ENCODE data around the gene MTHFD1L. TPM values are rescaled to one million over a fixed set of nuclear protein-coding genes. Genes with fewer than 3 reads are reported as not detected.

Gene MTHFD1L
- total and polyA plus RNA-seq, 2 donors (not counting 3 experiments of a cell fraction or from before 2014, with no cell fraction given), result 40.2 to 120 TPM

DNA sequence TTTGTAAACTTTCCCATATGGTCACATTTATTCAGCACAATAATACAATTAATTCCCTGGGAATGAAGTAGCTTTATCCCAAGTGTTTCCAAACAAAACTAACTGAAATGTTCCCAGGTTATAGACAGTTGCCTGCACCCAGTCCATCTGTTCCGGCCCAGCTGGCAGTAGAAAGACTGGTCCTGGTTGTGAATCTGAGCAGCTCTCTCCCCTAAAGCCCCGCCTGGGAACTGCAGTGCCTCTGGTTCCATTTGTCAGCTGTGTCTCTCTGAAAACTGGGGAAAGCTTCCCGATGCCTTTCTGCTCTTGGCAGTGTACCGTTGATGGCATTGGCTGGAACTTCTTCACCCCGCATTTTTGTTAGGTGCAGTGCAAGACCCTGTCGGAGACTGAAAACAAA, 8.7 kb downstream of the MTHFD1L start:
- H3K9me1 ChIP-seq (replicated peaks; ENCODE audit: control insufficient read depth, extremely low read depth, insufficient read depth, low read length), result no peaks in the 10 kb centered on the region
- no peaks in the 10 kb centered on the region for H3K9me3 ChIP-seq (replicated peaks; ENCODE audit: control insufficient read depth, insufficient read depth, low read length)
- TF ChIP-seq GATA2 (IDR thresholded peaks at IDR 0.05; ENCODE audit: insufficient read depth, insufficient read length, low read depth, low read length) (no peak), POLR2A (IDR thresholded peaks at IDR 0.05; ENCODE audit: low read depth, low read length) (no peak), JUN (IDR thresholded peaks at IDR 0.05; ENCODE audit: borderline replicate concordance, insufficient read depth, insufficient read length, low read depth) (no peak), EZH2 (IDR thresholded peaks at IDR 0.05; ENCODE audit: borderline replicate concordance, low read depth, low read length, severe bottlenecking) (no peak), MYC (IDR thresholded peaks at IDR 0.05; ENCODE audit: low read depth, low read length) (no peak), FOS (IDR thresholded peaks at IDR 0.05; ENCODE audit: borderline replicate concordance, insufficient read depth, low read length) (no peak), POLR2AphosphoS5 (IDR thresholded peaks at IDR 0.05; ENCODE audit: insufficient read depth, low read depth, low read length) (no peak)
- TF ChIP-seq, protein P1, sequence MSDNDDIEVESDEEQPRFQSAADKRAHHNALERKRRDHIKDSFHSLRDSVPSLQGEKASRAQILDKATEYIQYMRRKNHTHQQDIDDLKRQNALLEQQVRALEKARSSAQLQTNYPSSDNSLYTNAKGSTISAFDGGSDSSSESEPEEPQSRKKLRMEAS (IDR thresholded peaks at IDR 0.05; ENCODE audit: insufficient read depth, insufficient read length), result no peak
- TF ChIP-seq, protein P2, sequence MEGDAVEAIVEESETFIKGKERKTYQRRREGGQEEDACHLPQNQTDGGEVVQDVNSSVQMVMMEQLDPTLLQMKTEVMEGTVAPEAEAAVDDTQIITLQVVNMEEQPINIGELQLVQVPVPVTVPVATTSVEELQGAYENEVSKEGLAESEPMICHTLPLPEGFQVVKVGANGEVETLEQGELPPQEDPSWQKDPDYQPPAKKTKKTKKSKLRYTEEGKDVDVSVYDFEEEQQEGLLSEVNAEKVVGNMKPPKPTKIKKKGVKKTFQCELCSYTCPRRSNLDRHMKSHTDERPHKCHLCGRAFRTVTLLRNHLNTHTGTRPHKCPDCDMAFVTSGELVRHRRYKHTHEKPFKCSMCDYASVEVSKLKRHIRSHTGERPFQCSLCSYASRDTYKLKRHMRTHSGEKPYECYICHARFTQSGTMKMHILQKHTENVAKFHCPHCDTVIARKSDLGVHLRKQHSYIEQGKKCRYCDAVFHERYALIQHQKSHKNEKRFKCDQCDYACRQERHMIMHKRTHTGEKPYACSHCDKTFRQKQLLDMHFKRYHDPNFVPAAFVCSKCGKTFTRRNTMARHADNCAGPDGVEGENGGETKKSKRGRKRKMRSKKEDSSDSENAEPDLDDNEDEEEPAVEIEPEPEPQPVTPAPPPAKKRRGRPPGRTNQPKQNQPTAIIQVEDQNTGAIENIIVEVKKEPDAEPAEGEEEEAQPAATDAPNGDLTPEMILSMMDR (IDR thresholded peaks at IDR 0.05; ENCODE audit: extremely low read depth in 1 of 2, insufficient read depth in 1 of 2, low read depth in 1 of 2, low read length in 2 of 2), result no peak
- dilution Hi-C loops (cut with MboI; ENCODE audit: extremely low pct_ligation_motif_present, low sequenced_read_pairs), result no loop called here
- no peaks in the 10 kb centered on the region for H4K20me1 ChIP-seq (replicated peaks; ENCODE audit: control insufficient read depth, extremely low read depth, insufficient read depth, low read length)
- peaks cover 2% of the 10 kb centered on the region for H3K4me1 ChIP-seq (ENCODE audit: control insufficient read depth, extremely low read depth, insufficient read depth, low read length)
- peaks cover 93% of the 10 kb centered on the region for H3K79me2 ChIP-seq (ENCODE audit: control insufficient read depth, insufficient read depth, low read length)
- no peak overlapping the region for H3K4me3 ChIP-seq (replicated peaks in 1 of 3; ENCODE audit: insufficient read depth in 1 of 3, low read depth in 1 of 3, low read length in 3 of 3)
- H3K27me3 ChIP-seq (ENCODE audit: control insufficient read depth in 2 of 2, insufficient read depth in 2 of 2, low read length in 2 of 2), result no peaks in the 10 kb centered on the region
- H3K27ac ChIP-seq (ENCODE audit: insufficient read depth, low read depth, low read length), result no peak overlapping the region
- H3K36me3 ChIP-seq (ENCODE audit: control insufficient read depth in 2 of 2, extremely low read depth in 1 of 2, insufficient read depth in 2 of 2, low read length in 2 of 2), result peaks cover 0 to 3% of the 10 kb centered on the region in 2 experiments
- ChIA-PET CTCF (interaction anchor here (1.2 to 1.8 kb wide), 2 partner anchors 17 to 56 kb away, joined by 5 to 8 read pairs; no protein-coding TSS in a partner anchor), POLR2A (interaction anchor here (0.7 to 0.9 kb wide), 3 partner anchors 8 to 37 kb away, joined by 3 to 4 read pairs (median 3); no protein-coding TSS in a partner anchor)
- no TSS peak for BruUV-seq (replicated peaks)
- no peak overlapping the region for H3K4me2 ChIP-seq (ENCODE audit: insufficient read depth, low read length)
- intact Hi-C loops (cut with micrococcal nuclease), result no loop called here
- DNase-seq (ENCODE audit: low read depth, low spot score) (no peak), FAIRE-seq (no peak)
- no peak overlapping the region for H2AFZ ChIP-seq (ENCODE audit: low read depth, low read length)
- no peak overlapping the region for H3K9ac ChIP-seq (replicated peaks; ENCODE audit: extremely low read depth, insufficient read depth, low read length)
